Esophagus squamous epithelium (tissue), 4 donors: ENCODE measurements around the gene CAMK2A.

Source experiments
- POLR2A ChIP-seq, 4 donors: fragments of 450-650 bp; IDR thresholded peaks; one replicate each; pipeline ENCODE4 v1.6.1; 2017; ENCODE audit warnings: antibody characterized with exemption in 4 of 4, mild to moderate bottlenecking in 4 of 4, moderate library complexity in 3 of 4
- TF ChIP-seq, protein P1 (sequence below), 6 experiments: fragments of 450-650 bp in 4 of 6; fragments of 200-600 bp in 2 of 6; sonication (generic) in 2 of 6; IDR thresholded peaks; one replicate each; pipeline ENCODE4 v1.5.1; 2016 to 2019; ENCODE audit warnings: antibody characterized with exemption in 6 of 6, mild to moderate bottlenecking in 4 of 6, moderate library complexity in 4 of 6

DNA sequence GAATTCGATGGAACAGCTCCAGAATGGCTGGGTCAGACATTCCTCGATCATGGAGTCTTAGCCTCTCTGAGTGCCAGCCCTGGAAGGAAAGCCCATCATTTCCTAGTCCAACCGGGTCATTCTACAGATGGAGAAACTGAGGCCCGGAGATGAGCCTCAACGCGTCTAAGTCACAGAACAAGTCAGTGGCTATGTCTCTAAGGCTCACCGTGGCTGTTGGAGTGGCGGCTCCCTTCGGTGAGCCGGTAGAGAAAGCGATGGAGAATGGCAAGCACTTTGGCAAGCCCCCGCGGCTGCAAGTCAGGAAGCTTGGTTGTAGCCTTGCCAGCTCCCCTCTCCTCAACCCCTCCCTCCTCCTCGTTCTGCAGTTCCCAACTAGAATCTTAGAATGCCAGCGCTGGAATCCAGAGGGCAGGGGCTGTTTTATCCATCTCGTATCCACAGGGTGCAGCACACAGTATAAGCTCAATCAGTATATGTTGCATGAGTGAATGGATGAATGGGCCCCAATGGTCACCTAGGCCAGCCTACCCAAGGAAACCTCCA, 13.6 kb upstream of the CAMK2A start:
- TF ChIP-seq, protein P1, sequence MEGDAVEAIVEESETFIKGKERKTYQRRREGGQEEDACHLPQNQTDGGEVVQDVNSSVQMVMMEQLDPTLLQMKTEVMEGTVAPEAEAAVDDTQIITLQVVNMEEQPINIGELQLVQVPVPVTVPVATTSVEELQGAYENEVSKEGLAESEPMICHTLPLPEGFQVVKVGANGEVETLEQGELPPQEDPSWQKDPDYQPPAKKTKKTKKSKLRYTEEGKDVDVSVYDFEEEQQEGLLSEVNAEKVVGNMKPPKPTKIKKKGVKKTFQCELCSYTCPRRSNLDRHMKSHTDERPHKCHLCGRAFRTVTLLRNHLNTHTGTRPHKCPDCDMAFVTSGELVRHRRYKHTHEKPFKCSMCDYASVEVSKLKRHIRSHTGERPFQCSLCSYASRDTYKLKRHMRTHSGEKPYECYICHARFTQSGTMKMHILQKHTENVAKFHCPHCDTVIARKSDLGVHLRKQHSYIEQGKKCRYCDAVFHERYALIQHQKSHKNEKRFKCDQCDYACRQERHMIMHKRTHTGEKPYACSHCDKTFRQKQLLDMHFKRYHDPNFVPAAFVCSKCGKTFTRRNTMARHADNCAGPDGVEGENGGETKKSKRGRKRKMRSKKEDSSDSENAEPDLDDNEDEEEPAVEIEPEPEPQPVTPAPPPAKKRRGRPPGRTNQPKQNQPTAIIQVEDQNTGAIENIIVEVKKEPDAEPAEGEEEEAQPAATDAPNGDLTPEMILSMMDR (IDR thresholded peaks at IDR 0.05), result no peak
- TF ChIP-seq POLR2A (IDR thresholded peaks at IDR 0.05), result no peak
